K562 (cell line): Measurements from ENCODE around the gene LSP1. TPM values are rescaled to one million over a fixed set of nuclear protein-coding genes. Genes with fewer than 3 reads are reported as not detected.

Experiments
- ATAC-seq: fragments of 200-7000 bp; cut with Tn5 transposase; 3 replicates; pipeline ENCODE4 v1.9.1; 2020; ENCODE audit warnings: moderate library complexity
- BruUV-seq: library from RNA; stranded (reverse); fragments of 400-500 nt; replicated peaks from 2 replicates; lab custom pipeline; 2021; lab: Mats Ljungman, UMichigan
- CTCF ChIA-PET: fragments of 300-600 bp; formaldehyde crosslinking; extraction: SDS; loops from one replicate; lab custom pipeline; 2021; ENCODE audit warnings: low intra/inter-chr PET ratio; lab: Yijun Ruan, JAX
- POLR2A ChIA-PET: fragments of 300-600, 350-650 bp; sonication (Branson Sonifier 250); formaldehyde crosslinking; extraction: SDS; loops from one replicate; lab custom pipeline; 2021; ENCODE audit warnings: antibody characterized with exemption, inconsistent platforms; lab: Yijun Ruan, JAX
- DNase-seq, 4 experiments: peaks; one replicate each; pipeline versions ENCODE4 v3.0.0 to v3.0.0-alpha.2; 2011 to 2018; ENCODE audit warnings: low spot score in 3 of 4, mixed read lengths in 3 of 4; ENCODE audit errors: extremely low read depth in 1 of 4
- FAIRE-seq: peaks from 2 replicates; lab custom pipeline; 2011; peaks lifted over from hg19 to GRCh38; lab: Jason Lieb, UNC
- H2AFZ ChIP-seq: 2 replicates; pipeline ENCODE4 v1.6.0; 2011; ENCODE audit warnings: low read depth, low read length, control low read depth, inconsistent platforms
- H3K27ac ChIP-seq: fragments of 200-600 bp; 3 replicates; pipeline ENCODE4 v1.8.0; 2011; ENCODE audit warnings: low read depth, mild to moderate bottlenecking, control low read depth, inconsistent platforms, low read length, moderate library complexity, mixed read lengths; ENCODE audit errors: extremely low read depth
- H3K27me3 ChIP-seq, 2 experiments: fragments of 300-600 bp in 1 of 2; 2 replicates in 1 of 2; 3 replicates in 1 of 2; pipeline versions ENCODE4 v1.6.0 to v1.8.0; 2011; ENCODE audit warnings: inconsistent platforms in 2 of 2, low read length in 2 of 2, mild to moderate bottlenecking in 1 of 2, mixed read lengths in 1 of 2, moderate library complexity in 1 of 2; ENCODE audit not compliant: control insufficient read depth in 2 of 2, insufficient read depth in 2 of 2
- H3K36me3 ChIP-seq: fragments of 300-600 bp; 3 replicates; pipeline ENCODE4 v1.8.0; 2011; ENCODE audit warnings: mild to moderate bottlenecking, low read length, inconsistent platforms; ENCODE audit not compliant: control insufficient read depth, insufficient read depth
- H3K4me1 ChIP-seq, 2 experiments: fragments of 200-600 bp in 1 of 2; replicated peaks in 1 of 2; 2 replicates in 1 of 2; 3 replicates in 1 of 2; pipeline versions ENCODE4 v1.5.1 to v1.8.0; 2011; ENCODE audit warnings: inconsistent platforms in 2 of 2, low read length in 2 of 2, mild to moderate bottlenecking in 1 of 2, mixed read lengths in 1 of 2, moderate library complexity in 1 of 2; ENCODE audit not compliant: control insufficient read depth in 2 of 2, insufficient read depth in 2 of 2
- H3K4me2 ChIP-seq: 2 replicates; pipeline ENCODE4 v1.6.1; 2011; ENCODE audit warnings: low read length, control low read depth, inconsistent platforms, mixed read lengths; ENCODE audit not compliant: insufficient read depth
- H3K4me3 ChIP-seq: fragments of 200-600 bp; sonication (generic), shearing (Covaris generic); 2 replicates; pipeline ENCODE4 v1.5.1; 2016; ENCODE audit warnings: control low read depth, inconsistent platforms
- H3K79me2 ChIP-seq: fragments of 200-600 bp; 3 replicates; pipeline ENCODE4 v1.8.0; 2011; ENCODE audit warnings: low read length, inconsistent platforms; ENCODE audit not compliant: control insufficient read depth, insufficient read depth
- H3K9ac ChIP-seq, 2 experiments: 2 replicates each; pipeline versions ENCODE4 v1.6.0 to v1.6.1; 2011; ENCODE audit warnings: low read depth in 2 of 2, low read length in 2 of 2, control low read depth in 1 of 2, inconsistent platforms in 1 of 2, mild to moderate bottlenecking in 1 of 2, mixed read lengths in 1 of 2; ENCODE audit not compliant: insufficient read depth in 1 of 2
- H3K9me1 ChIP-seq: one replicate; pipeline ENCODE4 v1.6.0; 2011; ENCODE audit warnings: inconsistent platforms, mild to moderate bottlenecking, low read length, moderate library complexity; ENCODE audit not compliant: control insufficient read depth, insufficient read depth
- H3K9me3 ChIP-seq: replicated peaks from 2 replicates; pipeline ENCODE4 v1.5.1; 2011; ENCODE audit warnings: low read depth, low read length, inconsistent platforms; ENCODE audit not compliant: control insufficient read depth, insufficient read depth
- H4K20me1 ChIP-seq: replicated peaks from 2 replicates; pipeline ENCODE4 v1.6.1; 2011; ENCODE audit warnings: low read length, inconsistent platforms, mixed read lengths; ENCODE audit not compliant: control insufficient read depth, insufficient read depth
- GATAD2A ChIP-seq: fragments of 450-650 bp; IDR thresholded peaks from 2 replicates; pipeline ENCODE4 v1.6.1; 2017
- NCOR1 ChIP-seq: fragments of 450-650 bp; IDR thresholded peaks from 2 replicates; pipeline ENCODE4 v1.6.1; 2016; ENCODE audit warnings: mild to moderate bottlenecking, moderate library complexity
- NR2C2 ChIP-seq, 2 experiments: fragments of 200-800 bp in 1 of 2; sonication (Bioruptor generic) in 1 of 2; sonication (generic) in 1 of 2; formaldehyde crosslinking in 1 of 2; IDR thresholded peaks; 2 replicates each; pipeline versions ENCODE4 v1.6.1 to v1.8.0; 2016 to 2022; ENCODE audit warnings: mild to moderate bottlenecking in 1 of 2, missing compliant biosample characterization in 1 of 2, missing genetic modification characterization in 1 of 2, missing genetic modification reagents in 1 of 2
- ZNF140 ChIP-seq: fragments of 250-450 bp; sonication (Bioruptor Pico); IDR thresholded peaks from 2 replicates; pipeline ENCODE4 v1.8.0; 2021; ENCODE audit warnings: moderate library complexity, mild to moderate bottlenecking, inconsistent platforms
- ZNF75A ChIP-seq: fragments of 450-650 bp; formaldehyde crosslinking; IDR thresholded peaks from 2 replicates; pipeline ENCODE4 v1.4.0; 2020; ENCODE audit warnings: mild to moderate bottlenecking
- WGBS: fragments of 100-300 bp; shearing (Covaris generic); methylation state at CpG from one replicate; pipeline ENCODE4 v1.1.6; 2016; ENCODE audit warnings: low coverage, mixed read lengths; ENCODE audit not compliant: insufficient coverage; ENCODE audit errors: missing lambda C conversion rate; 5-methylcytosine and 5-hydroxymethylcytosine counted together
- in situ Hi-C: fragments of 300-500 bp; cut with MboI; formaldehyde crosslinking; loops from 4 replicates; pipeline ENCODE4 v1.15.0; 2018; ENCODE audit warnings: inconsistent platforms, mixed read lengths
- intact Hi-C: fragments of 100-400 bp; cut with micrococcal nuclease; formaldehyde crosslinking; loops from 2 replicates; pipeline ENCODE4 v1.14.2; 2022
- polyA plus RNA-seq, 8 experiments: library from polyadenylated mRNA; depleted of rRNA in 4 of 8; stranded (reverse) in 5 of 8; unstranded in 3 of 8; fragments of >200 nt; fragmentation: Nextera tagmentation in 2 of 8; fragmentation: Illumina TruSeq in 1 of 8; extraction: Ambion mirVana in 2 of 8; extraction: Trizol in 1 of 8; gene quantifications; 2 replicates each; pipeline versions ENCODE4 v1.2.1 to v1.2.3, GENCODE V29; 2011 to 2014; ENCODE audit warnings: inconsistent platforms in 1 of 8, missing spikeins in 1 of 8
- total RNA-seq, 7 experiments: library from RNA; depleted of rRNA in 6 of 7; stranded (reverse); fragments of >200 nt in 6 of 7; fragmentation: Illumina TruSeq in 2 of 7; extraction: Trizol in 2 of 7; gene quantifications; 2 replicates each; pipeline versions ENCODE4 v1.2.1 to v1.2.3, GENCODE V29; 2011 to 2021; ENCODE audit warnings: low replicate concordance in 1 of 7
- TF ChIP-seq, protein P1 (sequence below): fragments of 450-650 bp; IDR thresholded peaks from 2 replicates; pipeline ENCODE4 v1.6.1; 2016; ENCODE audit warnings: low read depth

LSP1 gene
- total and polyA plus RNA-seq, 9 of the 15 experiments (the other 6 are each of a cell fraction or from before 2014, with no cell fraction given) = 0.08 to 2.9 (median 0.65) TPM; not detected in 2

DNA sequence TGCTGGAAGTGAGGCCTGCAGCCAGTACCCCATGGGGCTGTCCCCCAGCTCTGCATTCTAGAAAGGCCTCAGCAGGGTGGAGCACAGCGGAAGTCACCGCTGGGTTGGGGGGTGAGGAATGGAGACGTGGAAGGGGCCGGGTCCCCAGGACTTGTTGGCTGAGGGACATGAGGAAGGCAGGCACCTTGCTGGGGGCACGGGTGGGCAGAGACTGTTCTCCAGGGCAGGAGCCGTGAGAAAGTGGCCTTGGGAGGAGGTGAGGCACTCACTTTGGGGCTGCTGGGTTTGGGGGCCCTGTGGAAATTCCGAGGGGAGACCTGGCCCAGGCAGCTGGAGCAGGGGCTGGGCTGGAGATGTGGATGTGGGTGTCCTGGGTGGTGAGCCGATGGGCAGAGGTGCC is 9.1 kb upstream of the LSP1 start:
- Histone ChIP-seq H3K9ac (peak overlapping the region in 1 of 2 experiments; percentile 81; a peak in 1 of 4 replicates), H3K4me3 (no peak overlapping the region), H3K9me3 (no peaks in the 10 kb centered on the region), H3K4me2 (no peak overlapping the region), H3K79me2 (no peaks in the 10 kb centered on the region), H3K36me3 (no peaks in the 10 kb centered on the region), H4K20me1 (no peaks in the 10 kb centered on the region; the same call in 1 of the 2 replicates), H3K27ac (no peak overlapping the region), H3K4me1 (peaks cover 9 to 66% of the 10 kb centered on the region in 2 experiments; a peak in 4 of 5 replicates), H2AFZ (0 out of 2 replicates have a peak overlapping the region, but pooled peaks have one; percentile 86)
- DNase-seq (no peak), ATAC-seq (no peak), FAIRE-seq (no peak)
- no TSS peak for BruUV-seq
- intact Hi-C loops (no loop called here), in situ Hi-C loops (no loop called here)
- 51% methylated on average over 7 of the region's 8 CpGs for WGBS
- ChIA-PET CTCF (no interaction called here), POLR2A (no interaction called here)
- no peak for TF ChIP-seq GATAD2A
- TF ChIP-seq, protein P1, sequence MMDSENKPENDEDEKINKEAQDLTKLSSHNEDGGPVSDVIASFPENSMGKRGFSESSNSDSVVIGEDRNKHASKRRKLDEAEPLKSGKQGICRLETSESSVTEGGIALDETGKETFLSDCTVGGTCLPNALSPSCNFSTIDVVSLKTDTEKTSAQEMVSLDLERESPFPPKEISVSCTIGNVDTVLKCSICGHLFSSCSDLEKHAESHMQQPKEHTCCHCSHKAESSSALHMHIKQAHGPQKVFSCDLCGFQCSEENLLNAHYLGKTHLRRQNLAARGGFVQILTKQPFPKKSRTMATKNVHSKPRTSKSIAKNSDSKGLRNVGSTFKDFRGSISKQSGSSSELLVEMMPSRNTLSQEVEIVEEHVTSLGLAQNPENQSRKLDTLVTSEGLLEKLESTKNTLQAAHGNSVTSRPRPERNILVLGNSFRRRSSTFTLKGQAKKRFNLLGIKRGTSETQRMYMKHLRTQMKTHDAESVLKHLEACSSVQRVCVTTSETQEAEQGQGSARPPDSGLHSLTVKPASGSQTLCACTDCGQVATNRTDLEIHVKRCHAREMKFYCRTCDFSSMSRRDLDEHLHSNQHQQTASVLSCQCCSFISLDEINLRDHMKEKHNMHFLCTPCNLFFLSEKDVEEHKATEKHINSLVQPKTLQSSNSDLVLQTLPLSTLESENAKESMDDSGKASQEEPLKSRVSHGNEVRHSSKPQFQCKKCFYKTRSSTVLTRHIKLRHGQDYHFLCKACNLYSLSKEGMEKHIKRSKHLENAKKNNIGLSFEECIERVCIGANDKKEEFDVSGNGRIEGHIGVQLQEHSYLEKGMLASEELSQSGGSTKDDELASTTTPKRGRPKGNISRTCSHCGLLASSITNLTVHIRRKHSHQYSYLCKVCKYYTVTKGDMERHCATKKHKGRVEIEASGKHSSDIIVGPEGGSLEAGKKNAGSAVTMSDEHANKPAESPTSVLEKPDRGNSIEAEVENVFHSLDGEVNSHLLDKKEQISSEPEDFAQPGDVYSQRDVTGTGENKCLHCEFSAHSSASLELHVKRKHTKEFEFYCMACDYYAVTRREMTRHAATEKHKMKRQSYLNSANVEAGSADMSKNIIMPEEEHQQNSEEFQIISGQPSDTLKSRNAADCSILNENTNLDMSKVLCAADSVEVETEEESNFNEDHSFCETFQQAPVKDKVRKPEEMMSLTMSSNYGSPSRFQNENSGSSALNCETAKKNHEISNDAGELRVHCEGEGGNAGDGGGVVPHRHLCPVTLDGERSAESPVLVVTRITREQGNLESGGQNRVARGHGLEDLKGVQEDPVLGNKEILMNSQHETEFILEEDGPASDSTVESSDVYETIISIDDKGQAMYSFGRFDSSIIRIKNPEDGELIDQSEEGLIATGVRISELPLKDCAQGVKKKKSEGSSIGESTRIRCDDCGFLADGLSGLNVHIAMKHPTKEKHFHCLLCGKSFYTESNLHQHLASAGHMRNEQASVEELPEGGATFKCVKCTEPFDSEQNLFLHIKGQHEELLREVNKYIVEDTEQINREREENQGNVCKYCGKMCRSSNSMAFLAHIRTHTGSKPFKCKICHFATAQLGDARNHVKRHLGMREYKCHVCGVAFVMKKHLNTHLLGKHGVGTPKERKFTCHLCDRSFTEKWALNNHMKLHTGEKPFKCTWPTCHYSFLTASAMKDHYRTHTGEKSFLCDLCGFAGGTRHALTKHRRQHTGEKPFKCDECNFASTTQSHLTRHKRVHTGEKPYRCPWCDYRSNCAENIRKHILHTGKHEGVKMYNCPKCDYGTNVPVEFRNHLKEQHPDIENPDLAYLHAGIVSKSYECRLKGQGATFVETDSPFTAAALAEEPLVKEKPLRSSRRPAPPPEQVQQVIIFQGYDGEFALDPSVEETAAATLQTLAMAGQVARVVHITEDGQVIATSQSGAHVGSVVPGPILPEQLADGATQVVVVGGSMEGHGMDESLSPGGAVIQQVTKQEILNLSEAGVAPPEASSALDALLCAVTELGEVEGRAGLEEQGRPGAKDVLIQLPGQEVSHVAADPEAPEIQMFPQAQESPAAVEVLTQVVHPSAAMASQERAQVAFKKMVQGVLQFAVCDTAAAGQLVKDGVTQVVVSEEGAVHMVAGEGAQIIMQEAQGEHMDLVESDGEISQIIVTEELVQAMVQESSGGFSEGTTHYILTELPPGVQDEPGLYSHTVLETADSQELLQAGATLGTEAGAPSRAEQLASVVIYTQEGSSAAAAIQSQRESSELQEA = no peak
- no peak for TF ChIP-seq NR2C2 (CRISPR knock-in tag; IDR thresholded peaks at IDR 0.05)
- no peak for TF ChIP-seq NR2C2 (tag; IDR thresholded peaks at IDR 0.05)
- TF ChIP-seq ZNF75A (CRISPR knock-in tag) = no peak
- TF ChIP-seq NCOR1 = no peak
- TF ChIP-seq ZNF140 (CRISPR knock-in tag) = no peak
- TF ChIP-seq, all 486 proteins: peak for 0
- H3K9me1 ChIP-seq = no peaks in the 10 kb centered on the region
- H3K27me3 ChIP-seq = peaks cover 0 to 53% of the 10 kb centered on the region in 2 experiments; a peak in 3 of 5 replicates
